AG09319 (cell line): ENCODE results near the gene SALL2.
"Not testable (repeated sequence)": the region's sequence is repeated elsewhere in the genome, so short reads cannot be mapped to it uniquely, and the experiment has no call there.

Source experiments
- DNase-seq: peaks from one replicate; pipeline ENCODE4 v3.0.0-alpha.2; 2010; ENCODE audit warnings: low read depth; ENCODE audit errors: extremely low read depth
- TF ChIP-seq, protein P1 (sequence below): IDR thresholded peaks from 2 replicates; pipeline ENCODE4 v1.5.1; 2011; ENCODE audit warnings: low read depth, mild to moderate bottlenecking, inconsistent platforms, low read length, moderate library complexity

SALL2 gene

DNA sequence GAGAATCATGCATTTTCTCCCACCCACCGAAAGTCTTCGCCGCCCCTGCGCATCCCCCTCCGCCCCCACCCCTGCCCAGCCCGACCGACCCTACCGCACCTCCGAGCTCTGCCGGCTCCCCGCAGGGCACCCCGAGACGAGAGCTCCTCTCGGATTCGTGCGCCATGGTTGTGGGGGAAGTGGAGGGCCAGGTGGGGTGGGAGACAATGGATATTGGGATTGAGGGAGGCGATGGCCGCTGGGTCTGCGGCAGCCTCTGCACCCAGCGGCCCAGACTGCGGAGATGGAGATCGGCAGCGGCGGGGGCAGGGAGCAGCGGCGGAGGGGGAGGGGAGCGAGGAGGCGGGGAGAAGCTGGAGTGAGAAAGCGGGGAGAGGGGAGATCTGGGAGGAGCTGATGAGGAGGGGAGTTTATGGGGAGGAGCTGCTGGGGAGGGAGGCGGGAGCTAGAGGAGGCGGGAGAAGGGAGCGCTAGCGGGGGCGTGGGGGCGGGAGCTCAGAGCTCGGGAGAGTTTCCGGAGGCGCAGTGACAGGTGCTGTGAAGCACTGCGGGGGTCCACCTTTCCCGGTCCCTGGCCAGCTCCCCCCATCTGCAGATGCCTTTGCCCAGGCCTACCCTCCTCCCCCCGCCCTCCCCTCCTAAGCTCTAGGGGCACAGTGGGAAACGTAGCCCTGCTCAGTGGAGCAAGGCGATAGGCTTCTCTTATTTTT, at the start of gene SALL2:
SALL2 (minus strand) TSS at position 385 of the 710 bp plus-strand sequence; CDS start at position 166, 219 bp downstream.
- peak; percentile 23 for DNase-seq
- TF ChIP-seq, protein P1, sequence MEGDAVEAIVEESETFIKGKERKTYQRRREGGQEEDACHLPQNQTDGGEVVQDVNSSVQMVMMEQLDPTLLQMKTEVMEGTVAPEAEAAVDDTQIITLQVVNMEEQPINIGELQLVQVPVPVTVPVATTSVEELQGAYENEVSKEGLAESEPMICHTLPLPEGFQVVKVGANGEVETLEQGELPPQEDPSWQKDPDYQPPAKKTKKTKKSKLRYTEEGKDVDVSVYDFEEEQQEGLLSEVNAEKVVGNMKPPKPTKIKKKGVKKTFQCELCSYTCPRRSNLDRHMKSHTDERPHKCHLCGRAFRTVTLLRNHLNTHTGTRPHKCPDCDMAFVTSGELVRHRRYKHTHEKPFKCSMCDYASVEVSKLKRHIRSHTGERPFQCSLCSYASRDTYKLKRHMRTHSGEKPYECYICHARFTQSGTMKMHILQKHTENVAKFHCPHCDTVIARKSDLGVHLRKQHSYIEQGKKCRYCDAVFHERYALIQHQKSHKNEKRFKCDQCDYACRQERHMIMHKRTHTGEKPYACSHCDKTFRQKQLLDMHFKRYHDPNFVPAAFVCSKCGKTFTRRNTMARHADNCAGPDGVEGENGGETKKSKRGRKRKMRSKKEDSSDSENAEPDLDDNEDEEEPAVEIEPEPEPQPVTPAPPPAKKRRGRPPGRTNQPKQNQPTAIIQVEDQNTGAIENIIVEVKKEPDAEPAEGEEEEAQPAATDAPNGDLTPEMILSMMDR = no peak

DNA sequence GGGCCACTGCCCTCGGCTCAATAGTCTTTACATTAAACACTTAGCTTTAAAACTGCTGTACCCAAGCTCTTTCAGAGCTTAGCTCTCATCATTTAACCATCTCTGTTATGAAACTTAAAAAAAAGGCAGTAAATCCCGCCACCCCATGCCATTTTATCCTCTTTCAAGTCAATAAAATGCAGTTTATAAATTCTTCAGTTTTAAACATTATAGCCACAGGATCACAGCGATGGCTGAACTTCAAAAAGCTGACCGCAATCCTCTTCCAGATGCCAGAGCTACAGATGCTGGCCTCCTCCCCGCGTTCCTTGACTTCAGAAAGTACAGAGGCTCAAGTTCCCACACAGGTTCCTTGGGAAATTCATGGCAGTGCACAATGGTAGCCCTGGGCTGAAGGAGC, 49.5 kb upstream of the SALL2 start:
- DNase-seq = no peak
- TF ChIP-seq, protein P1 = no peak

DNA sequence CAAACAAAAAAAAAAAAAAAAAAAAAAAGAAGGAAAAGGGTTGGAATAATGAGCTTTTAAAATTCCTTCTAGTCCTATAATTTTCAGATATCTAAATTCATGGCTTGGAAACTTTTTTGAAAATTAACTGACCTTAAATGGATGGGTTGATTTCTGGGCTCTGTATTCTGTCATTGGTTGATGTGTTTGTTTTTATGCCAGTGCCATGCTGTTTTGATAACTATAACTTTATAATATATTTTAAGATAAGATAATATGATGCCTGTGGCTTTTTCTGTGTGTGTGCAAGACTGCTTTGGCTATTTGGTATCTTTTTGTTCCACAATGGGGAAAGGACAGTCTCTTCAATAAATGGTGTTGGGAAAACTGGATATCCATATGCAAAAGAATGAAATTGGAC, 46.5 kb upstream of the SALL2 start:
- TF ChIP-seq, protein P1 = no peak

DNA sequence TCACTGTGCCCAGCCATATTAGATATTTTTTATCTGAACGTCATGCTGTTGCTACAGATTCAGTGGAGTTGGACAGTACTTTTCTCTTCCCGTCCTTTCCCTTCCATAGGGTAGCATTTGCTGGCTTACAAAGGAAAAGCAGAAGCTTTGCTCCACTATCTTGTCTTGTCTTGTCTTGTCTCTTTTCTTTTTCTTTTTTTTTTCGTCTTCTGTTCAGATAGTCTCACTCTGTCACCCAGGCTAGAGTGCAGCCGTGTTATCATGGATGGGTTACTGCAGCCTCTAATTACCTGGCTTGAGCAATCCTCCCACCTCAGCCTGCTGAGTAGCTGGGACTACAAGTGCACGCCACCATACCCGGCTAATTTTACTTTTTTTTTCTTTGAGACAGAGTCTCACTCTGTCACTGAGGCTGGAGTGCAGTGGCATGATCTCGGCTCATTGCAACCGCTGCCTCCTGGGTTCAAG, 32.6 kb upstream of the SALL2 start:
- DNase-seq = no peak
- TF ChIP-seq, protein P1 = no peak

More for the DNA sequence above, 46.5 kb upstream of the SALL2 start:
- no peak for DNase-seq

DNA sequence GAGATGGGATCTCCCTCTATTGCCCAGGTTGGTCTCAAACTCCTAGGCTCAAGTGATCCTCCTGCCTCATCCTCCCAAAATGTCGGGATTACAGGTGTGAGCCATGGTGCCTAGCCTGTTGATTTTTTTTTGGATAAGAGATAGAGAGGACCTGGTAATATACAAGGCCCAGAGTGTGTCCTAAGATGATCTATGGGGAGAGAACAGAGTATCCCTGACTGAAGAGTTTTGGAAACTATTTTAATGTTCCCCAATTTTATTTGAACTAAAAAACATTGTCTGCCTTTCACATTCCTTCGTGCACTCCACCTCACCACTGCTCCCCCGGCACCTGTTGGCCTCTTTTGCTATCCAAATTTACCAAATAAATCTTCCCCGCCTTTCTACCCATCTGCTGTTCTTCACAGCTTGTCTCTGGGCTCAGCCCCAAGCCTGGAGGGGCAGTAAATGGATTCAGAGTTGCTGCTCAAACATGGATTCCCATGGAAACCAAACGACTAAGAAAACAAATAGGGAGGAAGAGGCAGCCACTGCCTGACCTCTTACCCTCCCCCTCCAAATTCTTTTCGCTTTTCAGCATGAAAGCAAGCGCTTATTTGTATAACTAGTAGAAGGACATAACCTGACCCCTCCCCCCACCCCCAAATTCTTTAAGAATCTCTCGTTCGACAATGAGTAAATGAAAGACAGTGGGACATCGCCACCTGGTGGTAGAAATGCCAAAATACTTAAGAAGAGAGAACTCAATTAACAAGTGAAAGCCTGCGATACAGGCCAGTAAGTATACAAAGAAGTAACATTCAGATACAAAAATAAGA, 31.1 kb upstream of the SALL2 start:
- peak; percentile 67 for DNase-seq
- TF ChIP-seq, protein P1 = peak; percentile 60

DNA sequence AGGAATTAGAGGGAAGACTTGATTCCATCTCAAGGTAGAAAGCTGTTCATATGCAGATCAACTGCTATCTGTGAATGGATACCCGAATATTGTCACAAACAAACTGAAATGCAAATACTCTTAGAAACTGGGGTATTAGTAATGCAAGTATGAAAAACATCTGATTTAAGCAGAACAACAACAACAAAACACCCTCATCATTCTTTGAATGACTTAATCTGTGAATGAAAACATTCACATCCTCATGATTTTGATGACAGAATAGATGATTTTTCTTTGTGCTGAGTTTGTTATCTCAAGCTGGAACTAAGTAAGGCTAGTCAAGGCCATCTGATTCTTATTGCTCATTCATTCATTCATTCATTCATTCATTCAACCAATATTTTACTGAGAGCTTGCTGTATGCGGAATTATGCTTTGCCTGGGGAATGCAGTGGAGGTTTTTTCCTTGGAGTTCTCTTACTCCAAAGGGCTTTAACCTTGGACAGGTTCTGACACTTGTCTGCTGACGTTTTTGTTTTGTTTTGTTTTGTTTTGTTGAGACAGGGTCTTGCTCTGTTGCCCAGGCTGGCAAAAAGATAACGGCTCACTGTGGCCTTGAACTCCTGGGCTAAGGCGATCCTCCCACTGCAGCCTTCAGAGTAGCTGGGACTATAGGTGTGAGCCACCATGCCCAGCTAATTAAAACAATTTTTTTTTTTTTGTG, 30.4 kb upstream of the SALL2 start:
- no peak for DNase-seq
- TF ChIP-seq, protein P1 = no peak

DNA sequence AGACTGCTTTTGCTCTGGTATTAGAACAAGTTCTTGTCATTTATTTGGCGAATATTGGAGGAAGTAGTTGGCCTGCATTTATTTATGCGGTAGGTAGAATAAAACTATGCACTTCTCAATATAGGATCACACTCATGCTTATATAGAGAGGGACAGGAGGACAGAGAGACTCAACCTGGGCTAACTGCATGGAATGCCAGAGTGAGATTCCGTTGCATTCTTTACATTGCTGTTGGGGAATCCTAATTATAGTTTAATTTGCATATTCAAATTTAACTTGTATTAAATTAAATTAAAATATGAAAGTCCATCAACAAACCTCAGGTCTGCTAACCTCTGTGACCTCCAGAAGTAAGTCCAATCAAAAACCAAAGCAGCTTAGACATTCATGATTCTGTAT, 27.1 kb upstream of the SALL2 start:
- no peak for DNase-seq
- TF ChIP-seq, protein P1 = no peak

DNA sequence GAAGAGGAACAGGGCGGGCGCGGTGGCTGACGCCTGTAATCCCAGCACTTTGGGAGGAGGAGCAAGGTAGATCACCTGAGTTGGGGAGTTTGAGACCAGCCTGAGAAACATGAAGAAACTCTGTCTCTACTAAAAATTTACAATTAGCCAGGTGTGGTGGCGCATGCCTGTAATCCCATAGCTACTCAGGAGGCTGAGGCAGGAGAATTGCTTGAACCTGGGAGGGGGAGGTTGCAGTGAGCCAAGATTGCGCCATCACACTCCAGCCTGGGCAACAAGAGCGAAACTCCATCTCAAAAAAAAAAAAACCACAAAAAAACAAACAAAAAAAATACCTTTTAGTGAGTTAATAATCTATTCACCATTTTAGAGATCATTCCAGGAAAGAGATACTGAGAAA, 18.4 kb upstream of the SALL2 start:
- not testable (repeated sequence) for DNase-seq
